ENCODE measurements around the gene SCUBE3.

Gene SCUBE3

DNA sequence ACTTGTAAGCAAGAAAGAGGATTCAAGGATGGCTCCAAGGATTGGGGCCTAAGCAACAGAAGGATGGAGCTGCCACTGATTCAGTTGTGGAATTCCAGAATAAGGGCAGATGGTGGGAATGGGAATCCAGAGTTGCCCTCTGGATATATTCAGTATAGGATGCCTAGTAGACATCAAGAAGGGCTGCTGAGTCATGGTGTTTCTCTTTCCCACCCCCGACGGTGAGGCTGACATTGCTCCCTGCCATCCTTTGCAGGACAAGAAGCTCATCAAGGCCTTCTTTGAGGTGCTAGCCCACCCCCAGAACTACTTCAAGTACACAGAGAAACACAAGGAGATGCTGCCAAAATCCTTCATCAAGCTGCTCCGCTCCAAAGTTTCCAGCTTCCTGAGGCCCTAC lies 34.5 kb downstream of the SCUBE3 start:
- DNase-seq (ENCODE audit: extremely low read depth, low read depth) = no peak
- TF ChIP-seq, protein P1, sequence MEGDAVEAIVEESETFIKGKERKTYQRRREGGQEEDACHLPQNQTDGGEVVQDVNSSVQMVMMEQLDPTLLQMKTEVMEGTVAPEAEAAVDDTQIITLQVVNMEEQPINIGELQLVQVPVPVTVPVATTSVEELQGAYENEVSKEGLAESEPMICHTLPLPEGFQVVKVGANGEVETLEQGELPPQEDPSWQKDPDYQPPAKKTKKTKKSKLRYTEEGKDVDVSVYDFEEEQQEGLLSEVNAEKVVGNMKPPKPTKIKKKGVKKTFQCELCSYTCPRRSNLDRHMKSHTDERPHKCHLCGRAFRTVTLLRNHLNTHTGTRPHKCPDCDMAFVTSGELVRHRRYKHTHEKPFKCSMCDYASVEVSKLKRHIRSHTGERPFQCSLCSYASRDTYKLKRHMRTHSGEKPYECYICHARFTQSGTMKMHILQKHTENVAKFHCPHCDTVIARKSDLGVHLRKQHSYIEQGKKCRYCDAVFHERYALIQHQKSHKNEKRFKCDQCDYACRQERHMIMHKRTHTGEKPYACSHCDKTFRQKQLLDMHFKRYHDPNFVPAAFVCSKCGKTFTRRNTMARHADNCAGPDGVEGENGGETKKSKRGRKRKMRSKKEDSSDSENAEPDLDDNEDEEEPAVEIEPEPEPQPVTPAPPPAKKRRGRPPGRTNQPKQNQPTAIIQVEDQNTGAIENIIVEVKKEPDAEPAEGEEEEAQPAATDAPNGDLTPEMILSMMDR (IDR thresholded peaks at IDR 0.05; ENCODE audit: low read depth, low read length, missing control alignments) = no peak
- H3K4me3 ChIP-seq (replicated peaks; ENCODE audit: low read depth, low read length) = no peak overlapping the region

DNA sequence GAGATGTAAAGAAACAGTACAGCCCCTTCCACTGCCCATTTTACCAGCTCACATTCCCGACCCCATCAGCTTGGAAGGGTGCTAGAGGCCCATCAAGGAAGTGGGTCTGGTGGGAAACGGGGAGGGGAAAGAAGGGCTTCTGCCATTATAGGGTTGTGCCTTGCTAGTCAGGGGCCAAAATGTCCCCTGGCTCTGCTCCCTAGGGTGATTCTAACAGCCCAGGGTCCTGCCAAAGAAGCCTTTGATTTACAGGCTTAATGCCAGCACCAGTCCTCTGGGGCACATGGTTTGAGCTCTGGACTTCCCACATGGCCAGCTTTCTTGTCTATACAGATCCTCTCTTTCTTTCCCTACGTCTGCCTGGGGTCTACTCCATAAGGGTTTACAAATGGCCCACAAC lies 35.2 kb downstream of the SCUBE3 start:
- DNase-seq (ENCODE audit: extremely low read depth, low read depth) = no peak
- H3K4me3 ChIP-seq (replicated peaks; ENCODE audit: low read depth, low read length) = no peak overlapping the region
- TF ChIP-seq, protein P1 (IDR thresholded peaks at IDR 0.05; ENCODE audit: low read depth, low read length, missing control alignments) = no peak

DNA sequence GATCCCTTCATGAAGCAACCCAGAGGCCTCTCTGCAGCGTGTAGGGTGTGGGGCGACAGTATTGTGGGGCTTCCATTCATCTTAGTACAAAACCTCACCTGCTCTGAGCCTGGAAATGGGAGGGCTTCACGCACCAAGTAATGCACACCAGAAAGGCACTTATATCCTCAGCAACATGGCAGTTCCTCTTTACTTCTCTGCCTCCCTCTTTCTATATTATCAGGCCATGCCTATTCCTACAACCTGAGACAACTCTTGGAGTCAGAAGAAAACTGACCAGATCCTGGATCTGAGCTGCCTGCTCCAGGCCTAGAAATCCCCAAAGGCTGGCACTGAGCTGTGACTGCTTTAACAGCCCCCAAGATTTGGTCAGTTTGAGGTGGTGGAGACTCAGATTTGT lies 38.2 kb downstream of the SCUBE3 start:
- DNase-seq (ENCODE audit: extremely low read depth, low read depth) = no peak
- TF ChIP-seq, protein P1 (IDR thresholded peaks at IDR 0.05; ENCODE audit: low read depth, low read length, missing control alignments) = no peak
- no peak overlapping the region for H3K4me3 ChIP-seq (replicated peaks; ENCODE audit: low read depth, low read length)

DNA sequence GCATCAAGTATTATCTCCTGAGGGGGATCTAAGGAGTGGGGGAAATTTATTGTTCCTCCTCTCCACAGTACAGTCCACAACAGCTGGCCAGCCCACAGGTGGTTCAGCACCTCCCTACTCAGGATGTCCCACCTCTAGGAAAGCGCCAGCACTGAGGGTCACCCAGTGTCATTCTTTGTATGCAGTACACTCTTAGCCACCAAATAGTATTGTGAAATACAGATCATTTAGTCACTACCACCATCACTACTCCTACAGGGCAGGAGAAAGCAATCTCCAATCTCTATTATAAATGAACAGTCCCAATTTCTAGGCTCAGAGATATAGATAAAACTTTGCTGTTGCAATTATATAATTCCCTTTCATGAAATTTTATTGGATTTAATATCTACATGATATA lies 39.5 kb downstream of the SCUBE3 start:
- TF ChIP-seq, protein P1 (IDR thresholded peaks at IDR 0.05; ENCODE audit: low read depth, low read length, missing control alignments) = no peak
- no peak for DNase-seq (ENCODE audit: extremely low read depth, low read depth)
- H3K4me3 ChIP-seq (replicated peaks; ENCODE audit: low read depth, low read length) = no peak overlapping the region

DNA sequence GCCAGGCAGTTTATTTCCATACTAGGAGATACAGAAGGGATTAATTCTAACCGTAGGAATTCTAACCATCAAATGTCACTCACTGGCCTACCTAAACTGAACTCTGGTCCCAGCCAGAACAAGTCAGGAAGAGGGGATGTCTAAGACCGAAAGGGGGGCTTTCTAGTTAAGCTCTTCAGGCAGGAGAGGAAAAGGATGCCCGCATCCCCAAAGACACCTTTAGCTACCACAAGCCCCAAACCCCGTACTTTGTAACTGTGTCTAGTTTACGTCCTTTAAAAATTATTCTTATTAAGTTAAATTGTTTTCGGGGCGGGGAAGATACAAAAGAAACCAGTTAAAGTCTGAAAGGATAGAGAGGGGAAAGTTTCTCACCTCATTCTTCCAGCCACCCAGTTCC lies 44.6 kb downstream of the SCUBE3 start:
- DNase-seq (ENCODE audit: extremely low read depth, low read depth) = no peak
- H3K4me3 ChIP-seq (replicated peaks; ENCODE audit: low read depth, low read length) = peak overlapping the region; percentile 61
- TF ChIP-seq, protein P1 (IDR thresholded peaks at IDR 0.05; ENCODE audit: low read depth, low read length, missing control alignments) = no peak

DNA sequence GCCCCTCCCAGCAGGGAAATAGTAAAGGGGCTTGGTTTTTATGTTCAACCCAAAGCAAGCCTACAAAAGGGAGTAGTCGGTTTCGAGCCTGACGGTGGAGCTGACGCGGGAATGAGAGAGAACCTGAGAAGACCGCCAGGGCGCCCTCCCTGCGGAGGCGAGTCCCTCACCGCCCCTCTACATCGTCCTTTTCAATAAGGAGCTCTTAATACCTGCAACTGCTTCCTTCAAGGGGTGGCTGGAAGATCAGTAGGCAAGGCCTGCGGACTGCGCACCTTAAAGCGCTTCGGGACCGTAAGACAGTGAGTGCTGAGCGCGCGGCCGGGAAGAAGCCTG lies 45.1 kb downstream of the SCUBE3 start:
- TF ChIP-seq, protein P1 (IDR thresholded peaks at IDR 0.05; ENCODE audit: low read depth, low read length, missing control alignments) = no peak
- peak overlapping the region; percentile 61 for H3K4me3 ChIP-seq (replicated peaks; ENCODE audit: low read depth, low read length)
- no peak for DNase-seq (ENCODE audit: extremely low read depth, low read depth)

DNA sequence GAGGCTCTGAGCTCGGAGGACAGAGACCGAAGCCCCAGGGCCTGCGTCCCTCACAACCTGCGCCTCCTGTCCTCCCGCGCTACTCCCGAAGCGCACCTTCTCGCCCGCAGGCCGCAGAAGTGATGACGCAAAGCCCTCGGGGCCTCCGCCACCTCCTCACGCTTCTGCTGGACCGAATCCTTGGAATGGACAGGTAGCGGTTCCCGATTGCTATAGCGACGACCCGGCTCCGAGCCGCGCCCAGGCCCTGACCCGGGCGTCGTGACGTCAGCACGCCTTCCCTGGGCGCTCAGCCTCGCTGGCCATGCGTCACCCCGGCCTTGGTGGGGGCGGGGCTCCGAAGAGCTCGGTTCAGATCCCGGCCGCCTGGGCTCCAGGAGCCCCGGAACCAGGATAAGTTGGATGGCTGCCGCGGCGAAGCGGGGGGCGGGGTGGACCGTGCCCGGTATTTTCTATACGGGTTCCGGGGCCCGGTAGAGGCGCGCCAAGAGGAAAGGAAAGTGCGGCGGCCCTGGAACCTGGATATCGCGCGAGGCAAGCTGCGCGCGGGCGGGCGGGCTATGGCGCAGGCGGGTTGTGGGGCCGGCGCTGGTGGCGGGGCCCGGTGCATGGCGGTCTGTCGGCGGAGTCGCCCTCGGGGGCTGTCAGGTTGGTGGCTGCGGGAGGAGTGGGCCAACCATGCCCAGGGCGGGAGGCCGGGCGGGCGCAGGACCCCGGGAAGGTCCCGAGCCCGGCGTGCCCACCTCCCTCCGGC lies 45.6 kb downstream of the SCUBE3 start, which contains the start of gene ZNF76:
TSS of gene ZNF76 (plus strand) at position 542 of the 754 bp plus-strand sequence. CDS start 21,417 bp downstream, outside the sequence.
- TF ChIP-seq, protein P1 (IDR thresholded peaks at IDR 0.05; ENCODE audit: low read depth, low read length, missing control alignments) = no peak
- peak; percentile 87 for DNase-seq (ENCODE audit: extremely low read depth, low read depth)
- H3K4me3 ChIP-seq (replicated peaks; ENCODE audit: low read depth, low read length) = peak within 1 kb of the TSS; percentile 61

Measured in HFF-Myc (cell line).